ENCODE data around the gene TRIM56. TPM values are rescaled to one million over a fixed set of nuclear protein-coding genes. Genes with fewer than 3 reads are reported as not detected.

The TRIM56 gene
- total RNA-seq, 1 donor from 2014 or later, result 61.9 TPM

GRCh38 chr7:101113836-101114235 is 28.6 kb downstream of the TRIM56 start:
- Histone ChIP-seq H3K9me3 (no peaks in the 10 kb centered on the region), H3K36me3 (no peaks in the 10 kb centered on the region), H3K27me3 (ENCODE audit: low read depth) (no peaks in the 10 kb centered on the region), H3K27ac (no peak overlapping the region), H3K4me1 (peaks cover 33% of the 10 kb centered on the region), H3K4me3 (no peak overlapping the region)
- ATAC-seq (no peak), DNase-seq (no peak)
- intact Hi-C loops (cut with DNase I), result no loop called here
- no peak for TF ChIP-seq CTCF (IDR thresholded peaks at IDR 0.05)

GRCh38 chr7:101114492-101114891 is 29.2 kb downstream of the TRIM56 start:
- ATAC-seq, result no peak
- H3K36me3 ChIP-seq, result no peaks in the 10 kb centered on the region
- no peak overlapping the region for H3K4me3 ChIP-seq
- no peaks in the 10 kb centered on the region for H3K27me3 ChIP-seq (ENCODE audit: low read depth)
- no peaks in the 10 kb centered on the region for H3K9me3 ChIP-seq
- no peak overlapping the region for H3K27ac ChIP-seq
- intact Hi-C loops (cut with DNase I), result no loop called here
- no peak for DNase-seq
- H3K4me1 ChIP-seq, result peaks cover 27% of the 10 kb centered on the region
- TF ChIP-seq CTCF (IDR thresholded peaks at IDR 0.05), result no peak

GRCh38 chr7:101115215-101115614 is 29.9 kb downstream of the TRIM56 start:
- H3K36me3 ChIP-seq, result no peaks in the 10 kb centered on the region
- no peaks in the 10 kb centered on the region for H3K27me3 ChIP-seq (ENCODE audit: low read depth)
- H3K9me3 ChIP-seq, result no peaks in the 10 kb centered on the region
- no peak overlapping the region for H3K27ac ChIP-seq
- no peak for TF ChIP-seq CTCF (IDR thresholded peaks at IDR 0.05)
- DNase-seq, result no peak
- no peak overlapping the region for H3K4me3 ChIP-seq
- intact Hi-C loops (cut with DNase I), result no loop called here
- H3K4me1 ChIP-seq, result peaks cover 24% of the 10 kb centered on the region
- ATAC-seq, result no peak

- DNase-seq (no peak), ATAC-seq (no peak)
- H3K9me3 ChIP-seq, result no peaks in the 10 kb centered on the region
- H3K27ac ChIP-seq, result no peak overlapping the region
- TF ChIP-seq CTCF (IDR thresholded peaks at IDR 0.05), result no peak
- intact Hi-C loops (cut with DNase I), result no loop called here
- H3K4me1 ChIP-seq, result peaks cover 19% of the 10 kb centered on the region
- H3K27me3 ChIP-seq (ENCODE audit: low read depth), result no peaks in the 10 kb centered on the region
- H3K4me3 ChIP-seq, result no peak overlapping the region
- no peaks in the 10 kb centered on the region for H3K36me3 ChIP-seq
These were observed 31.6 kb downstream of the TRIM56 start for GRCh38 chr7:101116898-101117297.

GRCh38 chr7:101118856-101119255 is 33.6 kb downstream of the TRIM56 start:
- DNase-seq (no peak), ATAC-seq (no peak)
- Histone ChIP-seq H3K4me3 (no peak overlapping the region), H3K36me3 (no peaks in the 10 kb centered on the region), H3K27me3 (ENCODE audit: low read depth) (no peaks in the 10 kb centered on the region), H3K9me3 (no peaks in the 10 kb centered on the region), H3K4me1 (peaks cover 33% of the 10 kb centered on the region), H3K27ac (no peak overlapping the region)
- TF ChIP-seq CTCF (IDR thresholded peaks at IDR 0.05), result no peak
- intact Hi-C loops (cut with DNase I), result no loop called here

GRCh38 chr7:101119876-101120275 is 34.6 kb downstream of the TRIM56 start:
- Histone ChIP-seq H3K4me3 (no peak overlapping the region), H3K9me3 (no peaks in the 10 kb centered on the region), H3K27ac (no peak overlapping the region), H3K36me3 (no peaks in the 10 kb centered on the region), H3K27me3 (ENCODE audit: low read depth) (no peaks in the 10 kb centered on the region), H3K4me1 (peaks cover 42% of the 10 kb centered on the region)
- DNase-seq (no peak), ATAC-seq (no peak)
- intact Hi-C loops (cut with DNase I), result no loop called here
- no peak for TF ChIP-seq CTCF (IDR thresholded peaks at IDR 0.05)

All from lower lobe of right lung (tissue), 2 donors.